Vagina (tissue), 2 donors: ENCODE results near the gene OR2T12.

ENCODE experiments used
- POLR2AphosphoS5 ChIP-seq, 2 donors: sonication (generic); formaldehyde crosslinking; IDR thresholded peaks; one replicate each; pipeline ENCODE4 v1.9.0; 2017; ENCODE audit warnings: antibody characterized with exemption in 2 of 2, mild to moderate bottlenecking in 2 of 2, low read depth in 1 of 2; ENCODE audit not compliant: insufficient read depth in 1 of 2
- TF ChIP-seq, protein P1 (sequence below), 3 experiments: fragments of 450-650 bp in 2 of 3; fragments of 200-600 bp in 1 of 3; sonication (generic) in 1 of 3; IDR thresholded peaks; one replicate each; pipeline ENCODE4 v1.5.1; 2017 to 2019; ENCODE audit warnings: antibody characterized with exemption in 3 of 3, mild to moderate bottlenecking in 2 of 3, moderate library complexity in 2 of 3

DNA sequence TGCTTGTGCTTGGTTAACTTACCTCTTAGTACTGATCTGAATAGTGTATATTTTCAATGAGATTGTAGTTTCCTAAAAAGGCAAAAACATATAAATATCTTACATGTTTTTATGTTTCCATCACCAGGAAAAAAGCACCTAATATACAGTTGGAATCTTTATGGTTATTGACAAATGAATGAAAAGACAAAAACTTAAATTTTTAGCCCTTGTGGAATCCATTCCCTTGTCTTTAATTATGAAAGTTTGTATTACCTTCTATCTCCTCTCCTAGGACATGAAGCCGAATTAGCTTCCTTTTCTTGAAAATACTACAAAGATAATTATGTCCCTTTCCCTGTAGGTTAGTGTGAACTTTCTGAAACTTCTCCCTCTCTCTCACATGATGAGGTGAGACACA, at the start of gene OR2T12:
- TF ChIP-seq, protein P1, sequence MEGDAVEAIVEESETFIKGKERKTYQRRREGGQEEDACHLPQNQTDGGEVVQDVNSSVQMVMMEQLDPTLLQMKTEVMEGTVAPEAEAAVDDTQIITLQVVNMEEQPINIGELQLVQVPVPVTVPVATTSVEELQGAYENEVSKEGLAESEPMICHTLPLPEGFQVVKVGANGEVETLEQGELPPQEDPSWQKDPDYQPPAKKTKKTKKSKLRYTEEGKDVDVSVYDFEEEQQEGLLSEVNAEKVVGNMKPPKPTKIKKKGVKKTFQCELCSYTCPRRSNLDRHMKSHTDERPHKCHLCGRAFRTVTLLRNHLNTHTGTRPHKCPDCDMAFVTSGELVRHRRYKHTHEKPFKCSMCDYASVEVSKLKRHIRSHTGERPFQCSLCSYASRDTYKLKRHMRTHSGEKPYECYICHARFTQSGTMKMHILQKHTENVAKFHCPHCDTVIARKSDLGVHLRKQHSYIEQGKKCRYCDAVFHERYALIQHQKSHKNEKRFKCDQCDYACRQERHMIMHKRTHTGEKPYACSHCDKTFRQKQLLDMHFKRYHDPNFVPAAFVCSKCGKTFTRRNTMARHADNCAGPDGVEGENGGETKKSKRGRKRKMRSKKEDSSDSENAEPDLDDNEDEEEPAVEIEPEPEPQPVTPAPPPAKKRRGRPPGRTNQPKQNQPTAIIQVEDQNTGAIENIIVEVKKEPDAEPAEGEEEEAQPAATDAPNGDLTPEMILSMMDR (IDR thresholded peaks at IDR 0.05) = no peak
- no peak for TF ChIP-seq POLR2AphosphoS5 (IDR thresholded peaks at IDR 0.05; ENCODE audit: insufficient read depth in 1 of 2, low read depth in 1 of 2)
